KOPT-K1 (cell line): ENCODE measurements around the gene DHX35.
"Not testable (repeated sequence)": the region's sequence is repeated elsewhere in the genome, so short reads cannot be mapped to it uniquely, and the experiment has no call there.

Experiments used
- H3K27ac ChIP-seq: fragments of 200-600 bp; sonication (generic); 2 replicates; pipeline ENCODE4 v1.5.1; 2016; ENCODE audit warnings: antibody characterized with exemption, mild to moderate bottlenecking, low read depth, low read length; ENCODE audit not compliant: poor library complexity, severe bottlenecking
- H3K36me3 ChIP-seq: fragments of 200-600 bp; sonication (generic); 2 replicates; pipeline ENCODE4 v1.5.1; 2017; ENCODE audit warnings: antibody characterized with exemption, mild to moderate bottlenecking, low read length, moderate library complexity; ENCODE audit not compliant: insufficient read depth
- H3K9me3 ChIP-seq: fragments of 200-600 bp; sonication (generic); 2 replicates; pipeline ENCODE4 v1.5.1; 2017; ENCODE audit warnings: antibody characterized with exemption, low read length, mild to moderate bottlenecking; ENCODE audit not compliant: insufficient read depth, poor library complexity, severe bottlenecking

The DHX35 gene

DNA sequence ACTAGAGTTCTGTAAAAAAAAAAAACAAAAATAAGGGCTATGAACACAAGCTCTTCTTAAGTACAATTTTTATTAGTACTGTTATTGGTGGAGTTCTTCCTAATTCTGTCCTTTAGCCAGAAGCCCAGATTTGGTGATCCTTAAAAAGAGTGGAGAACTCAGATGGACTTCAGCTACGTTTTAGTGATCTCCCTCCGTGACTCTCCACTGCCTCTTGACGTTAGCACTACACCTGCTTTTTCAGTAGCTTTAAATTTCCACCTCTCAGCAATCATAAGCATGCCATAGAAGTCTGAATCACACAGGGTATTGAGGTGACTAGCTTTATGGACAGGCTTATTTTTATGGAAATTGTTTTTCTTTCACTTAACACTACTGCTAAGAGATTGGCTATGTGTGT lies 17.7 kb downstream of the DHX35 start:
- Histone ChIP-seq H3K27ac (no peak overlapping the region), H3K9me3 (no peaks in the 10 kb centered on the region), H3K36me3 (peaks cover 65% of the 10 kb centered on the region)

DNA sequence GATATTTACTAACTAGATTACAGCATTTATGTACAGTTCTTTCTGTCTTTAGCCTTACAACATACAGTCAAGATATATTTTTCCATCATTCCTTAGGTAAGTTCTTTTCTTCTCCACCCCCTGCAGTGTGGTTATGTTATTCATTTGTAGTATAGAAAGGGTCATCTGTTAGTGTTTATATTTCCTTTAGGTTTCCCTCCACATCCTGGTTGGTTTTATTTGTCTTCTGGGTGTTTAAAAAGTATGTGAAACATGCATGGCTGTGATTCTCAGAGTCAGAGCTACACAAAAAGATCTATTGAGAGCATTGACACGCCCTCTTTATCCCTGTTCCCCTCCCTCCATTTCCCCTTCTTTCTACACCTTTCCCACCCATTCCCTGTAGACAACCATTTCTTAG lies 20.1 kb downstream of the DHX35 start:
- Histone ChIP-seq H3K9me3 (no peaks in the 10 kb centered on the region), H3K27ac (no peak overlapping the region), H3K36me3 (peaks cover 62% of the 10 kb centered on the region)

DNA sequence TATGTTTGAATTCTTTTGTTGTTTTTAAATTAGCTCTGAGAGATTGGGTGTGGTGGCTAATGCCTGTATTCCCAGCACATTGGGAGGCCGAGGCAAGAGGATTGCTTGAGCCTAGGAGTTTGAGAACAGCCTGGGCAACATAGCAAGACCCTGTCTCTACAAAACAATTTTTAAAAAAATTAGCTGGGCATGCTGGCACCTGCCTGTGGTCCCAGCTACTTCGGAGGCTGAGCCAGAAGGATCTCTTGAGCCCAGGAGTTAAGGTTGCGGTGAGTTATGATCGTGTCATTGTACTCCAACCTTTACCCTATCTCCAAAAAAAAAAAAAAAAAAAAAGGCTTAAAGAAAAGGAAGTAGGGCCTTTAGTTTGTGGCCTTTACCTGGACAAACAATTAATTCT lies 22.9 kb downstream of the DHX35 start:
- Histone ChIP-seq H3K9me3 (no peaks in the 10 kb centered on the region), H3K36me3 (peaks cover 68% of the 10 kb centered on the region), H3K27ac (no peak overlapping the region)

DNA sequence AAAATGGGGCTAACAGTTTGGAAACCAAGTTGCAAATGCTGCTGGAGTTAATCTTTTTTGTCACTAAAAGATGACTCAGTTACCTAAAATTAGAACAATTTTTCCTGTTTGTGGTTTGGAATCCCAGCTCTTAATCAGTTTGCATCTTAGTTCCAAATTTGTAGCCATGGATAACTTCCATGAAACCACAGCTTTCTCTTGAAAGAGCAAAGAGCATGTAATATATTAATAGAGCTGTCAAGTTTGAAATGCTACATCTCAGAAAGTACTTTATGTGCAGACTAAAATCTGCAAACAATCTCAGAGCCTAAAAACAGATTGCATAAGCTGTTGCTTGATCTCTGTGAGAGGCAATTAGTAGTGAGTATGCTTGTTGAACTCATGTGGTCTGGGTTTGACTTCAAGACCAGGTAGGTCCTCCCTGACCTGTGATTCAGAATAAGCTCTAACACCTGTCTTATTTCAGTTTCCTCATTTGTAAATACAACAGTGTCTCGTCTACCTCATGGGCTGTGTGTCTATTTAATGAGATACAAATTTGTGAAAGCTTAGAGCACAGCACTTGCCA lies 23.5 kb downstream of the DHX35 start:
- no peak overlapping the region for H3K27ac ChIP-seq
- H3K9me3 ChIP-seq, result no peaks in the 10 kb centered on the region
- peaks cover 71% of the 10 kb centered on the region for H3K36me3 ChIP-seq

DNA sequence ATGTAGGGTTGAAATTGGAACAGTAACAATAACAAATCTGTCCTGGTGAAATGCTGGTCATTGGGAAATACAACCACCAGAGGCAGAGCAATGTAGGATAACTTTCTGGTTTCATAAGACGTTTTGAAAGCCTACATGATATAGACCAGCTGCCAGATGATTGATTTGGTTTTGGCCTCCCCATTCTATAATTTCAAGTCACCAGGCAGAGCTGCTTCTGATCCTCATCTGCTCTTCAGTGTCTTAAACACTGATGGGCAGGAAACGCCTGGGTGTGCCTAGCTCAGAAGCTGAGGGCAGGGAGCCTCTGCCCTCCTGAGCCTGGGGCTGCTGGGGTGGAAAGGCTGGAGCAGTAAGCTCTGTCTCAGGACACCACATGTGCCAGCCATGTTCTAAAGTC lies 24.5 kb downstream of the DHX35 start:
- Histone ChIP-seq H3K9me3 (no peaks in the 10 kb centered on the region), H3K27ac (no peak overlapping the region), H3K36me3 (peaks cover 80% of the 10 kb centered on the region)

DNA sequence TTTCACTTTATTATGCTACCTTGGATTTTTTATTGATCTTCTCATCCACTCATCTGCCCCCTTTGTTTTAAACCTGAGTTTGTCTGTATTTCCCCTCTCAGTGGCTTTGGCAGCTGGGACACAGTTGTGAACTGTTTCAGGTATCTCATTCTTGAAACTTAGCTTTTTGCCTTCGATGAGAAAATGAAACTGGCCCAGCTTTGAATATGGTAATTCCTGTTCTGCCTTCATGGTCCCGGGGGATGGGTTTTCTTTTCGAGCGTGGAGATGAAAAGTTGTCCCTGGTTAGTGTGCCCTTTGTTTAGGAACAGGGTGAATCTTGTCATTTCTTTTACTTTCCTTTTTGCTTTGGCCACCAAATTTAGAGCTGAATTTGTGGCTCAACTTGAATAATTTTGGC lies 25.6 kb downstream of the DHX35 start:
- peaks cover 85% of the 10 kb centered on the region for H3K36me3 ChIP-seq
- no peaks in the 10 kb centered on the region for H3K9me3 ChIP-seq
- H3K27ac ChIP-seq, result no peak overlapping the region

DNA sequence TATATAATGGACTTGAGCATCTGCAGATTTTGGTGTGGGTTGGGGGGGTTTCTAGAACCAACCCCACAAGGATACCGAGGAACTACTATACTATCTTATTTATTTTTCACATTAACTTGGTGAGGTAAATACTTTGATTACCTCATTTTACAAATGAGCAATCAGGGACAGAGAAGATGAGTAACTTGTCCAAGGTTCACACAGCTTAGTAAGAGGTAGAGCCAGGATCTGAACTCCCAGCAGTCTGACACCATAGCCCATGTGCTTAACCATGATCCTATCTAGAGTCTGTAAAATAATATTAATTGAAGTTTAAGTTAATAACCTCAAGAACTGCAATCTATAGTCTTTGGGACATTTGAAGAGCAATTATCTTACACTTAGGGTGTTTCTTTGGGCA lies 28.6 kb downstream of the DHX35 start:
- H3K27ac ChIP-seq, result no peak overlapping the region
- no peaks in the 10 kb centered on the region for H3K9me3 ChIP-seq
- peaks cover 80% of the 10 kb centered on the region for H3K36me3 ChIP-seq

DNA sequence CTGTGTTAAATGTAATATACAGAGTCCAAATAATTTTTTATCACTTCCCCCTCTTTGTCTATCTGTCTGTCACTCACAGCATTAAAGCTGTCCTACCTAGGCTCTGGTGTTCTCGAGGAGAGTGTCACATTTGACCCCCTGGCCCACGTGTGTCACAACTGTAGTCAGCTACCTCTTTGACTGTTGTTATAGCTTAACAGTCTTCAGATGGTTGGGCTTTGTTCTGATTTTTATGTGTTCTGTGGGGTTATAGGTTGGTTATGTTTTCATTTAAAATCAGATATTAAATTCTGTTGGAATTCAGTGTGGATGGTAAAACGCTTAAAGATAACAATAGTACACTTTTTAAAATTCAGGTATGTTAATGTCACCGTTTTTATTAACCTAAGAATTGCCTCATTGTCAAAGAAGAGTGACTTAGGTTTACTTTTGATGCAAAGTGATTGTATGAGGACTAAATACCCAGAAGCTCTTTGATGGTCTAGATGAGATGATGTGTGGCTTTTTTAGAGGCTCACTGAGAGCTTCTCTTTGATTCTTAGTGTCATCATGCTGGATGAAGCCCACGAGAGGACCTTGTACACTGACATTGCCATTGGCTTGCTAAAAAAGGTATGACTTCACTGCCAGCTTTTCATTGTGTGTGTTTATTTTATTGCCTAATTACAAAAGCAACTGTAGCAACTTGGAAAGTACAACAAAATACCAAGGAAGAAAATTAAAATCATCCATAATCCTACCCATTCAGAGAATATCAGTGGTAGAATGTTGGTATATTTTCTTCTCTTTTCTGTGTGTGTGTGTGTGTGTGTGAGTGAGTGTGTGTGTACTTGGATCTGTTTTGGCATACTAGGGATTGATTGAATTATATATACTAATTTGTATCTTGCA lies 29.9 kb downstream of the DHX35 start:
- H3K36me3 ChIP-seq, result peaks cover 82% of the 10 kb centered on the region
- H3K27ac ChIP-seq, result no peak overlapping the region
- H3K9me3 ChIP-seq, result no peaks in the 10 kb centered on the region

DNA sequence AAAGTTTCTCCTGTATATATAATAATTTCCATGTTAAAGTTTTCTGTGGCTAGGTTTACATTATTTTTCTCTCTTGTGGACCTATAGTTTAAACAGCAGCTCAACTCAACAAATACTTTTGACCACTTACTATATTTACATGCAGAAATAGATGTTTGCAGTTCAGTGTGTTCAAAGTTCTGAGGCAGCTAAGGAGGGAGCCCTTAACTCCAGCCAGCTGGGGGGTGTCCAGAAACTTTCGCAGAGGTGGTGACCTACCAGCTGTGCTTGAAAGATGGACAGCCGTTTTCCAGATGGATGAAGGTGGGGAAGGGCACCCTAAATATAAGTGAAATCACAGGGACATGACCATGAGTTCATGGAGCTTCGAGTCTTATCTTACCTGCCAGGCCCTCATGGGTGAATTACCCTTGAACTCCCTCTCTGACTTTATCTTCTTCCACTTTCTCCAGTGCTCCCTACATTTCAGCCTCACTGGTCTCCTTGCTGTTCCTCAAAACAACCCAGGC lies 33.4 kb downstream of the DHX35 start:
- Histone ChIP-seq H3K9me3 (no peaks in the 10 kb centered on the region), H3K36me3 (peaks cover 79% of the 10 kb centered on the region), H3K27ac (no peak overlapping the region)

DNA sequence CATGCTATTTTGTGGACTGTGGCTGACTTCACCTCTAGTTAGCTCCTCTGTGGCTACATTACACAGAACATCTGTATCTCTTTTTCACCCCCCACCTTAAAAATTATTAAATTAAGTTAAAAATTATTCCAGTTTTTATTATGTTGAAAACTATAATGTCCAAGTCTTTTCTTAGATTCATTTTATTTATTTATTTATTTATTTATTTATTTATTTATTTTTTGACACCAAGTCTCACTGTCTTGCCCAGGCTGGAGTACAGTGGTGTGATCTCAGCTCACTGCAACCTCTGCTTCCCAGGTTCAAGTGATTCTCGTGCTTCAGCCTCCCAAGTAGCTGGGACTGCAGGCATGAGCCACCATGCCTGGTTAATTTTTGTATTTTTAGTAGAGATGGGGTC lies 34.7 kb downstream of the DHX35 start:
- peaks cover 79% of the 10 kb centered on the region for H3K36me3 ChIP-seq
- H3K9me3 ChIP-seq, H3K27ac ChIP-seq: not testable (repeated sequence)

DNA sequence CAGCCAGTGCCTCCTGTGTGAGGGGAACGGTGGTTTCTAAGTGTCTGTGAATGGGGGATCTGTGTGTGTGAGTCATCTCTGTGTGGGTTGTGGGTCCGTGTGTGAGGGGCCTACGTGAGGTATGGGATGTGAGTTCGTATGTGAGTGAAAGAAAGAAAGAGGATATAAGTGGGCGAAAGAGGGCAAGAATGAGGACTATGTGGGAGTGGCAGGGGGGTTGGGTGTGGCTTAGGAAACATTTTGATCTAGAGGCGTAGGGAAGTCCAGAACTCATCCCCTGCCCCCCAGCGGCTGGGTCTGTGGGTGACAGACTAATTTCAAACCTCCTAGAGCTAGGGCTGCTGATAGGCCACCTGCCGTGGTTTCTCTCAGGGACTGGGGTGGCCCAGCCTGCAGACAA lies 35.5 kb downstream of the DHX35 start:
- Histone ChIP-seq H3K36me3 (peaks cover 79% of the 10 kb centered on the region), H3K27ac (no peak overlapping the region), H3K9me3 (no peaks in the 10 kb centered on the region)

DNA sequence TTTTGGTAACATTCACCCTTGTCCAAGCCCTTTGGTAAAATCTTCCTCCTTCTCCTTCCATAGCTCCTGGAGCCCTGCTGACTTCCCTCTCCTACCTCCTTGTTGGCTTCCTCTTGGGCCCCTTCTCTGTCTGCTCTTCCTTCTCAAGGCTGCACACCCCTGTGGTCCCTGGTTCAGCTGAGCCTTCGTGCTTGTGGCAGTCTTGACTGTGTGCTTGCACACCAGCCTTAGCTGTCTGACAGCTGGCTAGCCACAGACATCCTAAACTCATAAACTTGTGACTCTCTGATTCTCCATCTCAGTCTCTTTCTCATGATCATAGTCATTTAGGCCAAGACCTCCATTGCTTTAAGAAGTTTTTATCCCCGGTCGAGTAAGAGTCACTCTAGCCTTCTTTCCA lies 37.1 kb downstream of the DHX35 start:
- Histone ChIP-seq H3K9me3 (no peaks in the 10 kb centered on the region), H3K27ac (no peak overlapping the region), H3K36me3 (peaks cover 85% of the 10 kb centered on the region)

DNA sequence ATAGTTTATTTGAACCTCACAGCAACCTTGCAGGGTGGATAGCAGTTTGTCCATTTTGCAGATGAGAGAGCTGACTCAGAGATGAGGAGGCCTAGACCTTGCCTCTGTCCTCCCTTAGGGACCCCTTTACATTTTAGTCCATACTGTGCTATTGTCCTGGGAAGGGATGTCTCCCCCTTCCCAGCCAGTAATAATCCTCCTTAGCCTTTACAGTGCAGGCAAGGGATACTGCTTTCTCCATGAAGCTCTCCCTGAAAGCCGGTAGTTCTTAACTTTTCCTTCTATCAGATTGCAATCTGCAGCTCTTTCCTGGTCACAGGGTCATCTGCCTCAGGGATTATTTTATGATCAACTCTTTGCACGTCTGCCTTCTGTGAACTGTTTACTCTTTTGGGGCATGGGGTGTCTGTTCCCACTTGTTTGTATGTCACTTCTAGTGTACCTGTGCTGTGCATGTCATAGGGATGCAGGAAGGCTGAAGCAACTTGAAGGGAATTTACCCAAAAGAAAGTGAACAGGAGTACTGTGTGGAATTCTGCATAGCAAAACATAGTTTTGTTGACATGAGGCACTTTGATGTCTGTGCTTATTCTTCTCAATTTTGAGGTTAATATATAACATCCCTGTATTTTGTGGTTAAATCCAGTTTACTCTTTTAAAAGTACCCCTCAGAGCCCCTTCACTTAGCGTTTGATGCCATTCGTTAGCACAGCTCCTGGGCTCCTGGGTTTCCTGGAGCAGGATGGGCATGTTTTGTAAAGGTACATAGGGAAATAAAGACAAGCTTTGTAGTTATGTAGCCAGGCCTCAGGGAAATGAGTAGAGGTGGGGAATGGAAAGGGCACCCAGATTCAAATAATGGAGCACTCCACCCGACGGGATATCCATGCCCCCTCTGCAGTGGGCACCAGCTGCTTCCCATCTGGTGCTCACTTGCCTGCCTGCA lies 38.1 kb downstream of the DHX35 start:
- no peak overlapping the region for H3K27ac ChIP-seq
- H3K36me3 ChIP-seq, result peaks cover 84% of the 10 kb centered on the region
- H3K9me3 ChIP-seq, result no peaks in the 10 kb centered on the region

DNA sequence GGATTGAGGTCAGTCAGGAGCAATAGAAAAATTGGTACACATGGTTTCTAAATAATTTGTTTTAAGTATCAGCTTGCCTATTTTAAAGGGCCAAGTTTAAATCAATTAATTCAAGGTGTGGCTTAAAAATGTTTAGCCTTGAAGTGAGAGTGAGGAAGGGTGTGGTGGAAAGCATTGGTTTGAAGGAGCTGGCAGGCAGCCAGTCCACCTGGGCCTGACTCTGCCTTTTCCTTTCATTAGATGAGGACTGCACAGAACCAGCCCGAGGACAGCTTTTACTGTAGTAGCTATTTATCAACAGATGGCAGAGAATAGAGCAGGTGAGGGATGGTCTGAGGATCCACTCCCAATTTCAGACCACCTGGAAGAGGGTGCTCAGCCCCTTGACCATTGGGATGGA lies 42.4 kb downstream of the DHX35 start:
- H3K36me3 ChIP-seq, result peaks cover 95% of the 10 kb centered on the region
- H3K27ac ChIP-seq, result no peak overlapping the region

DNA sequence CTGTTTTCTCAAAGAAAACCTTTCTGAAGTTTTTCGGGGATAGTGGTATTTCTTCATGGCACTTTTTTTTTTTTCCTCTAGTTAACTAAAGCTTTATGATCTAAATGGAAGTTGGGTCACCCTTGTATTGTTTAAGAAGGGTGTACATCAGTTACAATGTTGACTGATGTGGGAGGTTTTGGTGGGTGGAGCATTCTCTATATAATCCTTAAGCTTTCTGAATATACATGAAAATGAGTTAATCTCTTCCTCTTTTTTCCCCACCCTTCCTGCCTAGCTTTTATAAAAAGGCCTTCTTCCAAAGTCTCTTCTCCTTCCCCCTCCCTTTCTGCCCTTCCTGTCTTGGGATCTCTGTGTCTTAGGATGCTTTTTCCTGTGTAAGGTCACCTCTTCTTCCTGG lies 47.2 kb downstream of the DHX35 start:
- peaks cover 89% of the 10 kb centered on the region for H3K36me3 ChIP-seq
- H3K9me3 ChIP-seq, result no peaks in the 10 kb centered on the region
- H3K27ac ChIP-seq, result no peak overlapping the region

More for the DNA sequence above, 42.4 kb downstream of the DHX35 start:
- H3K9me3 ChIP-seq, result no peaks in the 10 kb centered on the region
